Measurements from ENCODE around the gene LILRB3.
"Not testable (repeated sequence)": the region's sequence is repeated elsewhere in the genome, so short reads cannot be mapped to it uniquely, and the experiment has no call there.

The LILRB3 gene

DNA sequence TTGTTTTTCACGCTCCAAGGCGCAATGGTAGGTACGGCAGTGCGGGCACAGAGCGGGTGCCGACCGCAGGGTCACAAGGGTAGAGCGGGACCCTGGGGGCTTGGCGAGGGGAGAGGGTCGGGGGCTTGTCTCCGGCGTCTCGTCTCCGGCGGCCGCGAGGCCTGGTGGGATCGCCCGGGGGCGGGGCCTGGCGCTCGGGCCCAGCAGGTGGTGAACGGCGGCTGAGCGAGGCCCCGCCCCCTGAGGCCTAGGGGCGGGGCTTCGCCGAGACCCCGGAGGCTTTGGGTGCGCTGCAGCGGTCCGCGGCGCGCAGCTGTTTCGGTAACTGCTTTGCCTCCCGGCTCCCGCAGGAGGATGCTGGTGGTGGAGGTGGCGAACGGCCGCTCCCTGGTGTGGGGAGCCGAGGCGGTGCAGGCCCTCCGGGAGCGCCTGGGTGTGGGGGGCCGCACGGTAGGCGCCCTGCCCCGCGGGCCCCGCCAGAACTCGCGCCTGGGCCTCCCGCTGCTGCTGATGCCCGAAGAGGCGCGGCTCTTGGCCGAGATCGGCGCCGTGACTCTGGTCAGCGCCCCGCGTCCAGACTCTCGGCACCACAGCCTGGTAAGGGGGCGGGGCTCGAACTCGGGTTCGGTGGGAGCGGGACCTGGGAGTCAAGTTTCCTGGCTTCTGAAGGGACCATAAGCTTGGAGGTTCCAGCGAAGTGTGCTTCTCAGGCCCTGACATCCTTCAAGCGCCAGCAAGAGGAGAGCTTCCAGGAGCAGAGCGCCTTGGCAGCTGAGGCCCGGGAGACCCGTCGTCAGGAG lies 31.6 kb downstream of the LILRB3 start, which contains the start of gene TSEN34:
Gene TSEN34 (plus strand): TSS at position 298 of the 800 bp plus-strand sequence. CDS start 57 bp downstream, at position 355.
- in situ Hi-C loops (cut with MboI; ENCODE audit: low sequenced_read_pairs) = no loop called here

DNA sequence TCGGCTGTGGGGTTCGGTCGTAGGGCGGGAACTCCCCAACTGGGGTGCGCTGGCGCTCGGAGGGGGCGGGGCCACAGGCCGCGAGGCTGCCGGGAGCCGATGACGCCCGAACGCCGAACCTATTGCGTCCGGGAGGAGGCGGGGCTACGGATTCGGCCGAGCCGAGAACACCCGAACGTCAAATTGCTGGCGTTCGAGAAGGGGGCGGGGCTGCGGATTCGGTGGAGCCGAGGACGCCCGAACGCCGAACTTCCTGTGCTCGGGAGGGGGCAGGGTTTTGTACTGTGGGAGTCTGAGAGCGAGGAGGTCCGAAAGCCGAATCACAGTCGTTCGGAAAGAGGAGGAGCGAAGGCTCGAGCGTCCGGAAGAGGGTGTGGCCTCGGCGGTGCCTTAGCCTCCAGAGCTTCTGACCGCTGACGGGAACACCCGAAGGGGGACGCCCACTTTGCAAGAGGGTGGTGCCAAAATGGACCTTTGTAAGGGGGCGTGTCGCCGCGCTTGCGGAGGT lies 32.2 kb downstream of the LILRB3 start:
- in situ Hi-C loops (cut with MboI; ENCODE audit: low sequenced_read_pairs) = no loop called here

DNA sequence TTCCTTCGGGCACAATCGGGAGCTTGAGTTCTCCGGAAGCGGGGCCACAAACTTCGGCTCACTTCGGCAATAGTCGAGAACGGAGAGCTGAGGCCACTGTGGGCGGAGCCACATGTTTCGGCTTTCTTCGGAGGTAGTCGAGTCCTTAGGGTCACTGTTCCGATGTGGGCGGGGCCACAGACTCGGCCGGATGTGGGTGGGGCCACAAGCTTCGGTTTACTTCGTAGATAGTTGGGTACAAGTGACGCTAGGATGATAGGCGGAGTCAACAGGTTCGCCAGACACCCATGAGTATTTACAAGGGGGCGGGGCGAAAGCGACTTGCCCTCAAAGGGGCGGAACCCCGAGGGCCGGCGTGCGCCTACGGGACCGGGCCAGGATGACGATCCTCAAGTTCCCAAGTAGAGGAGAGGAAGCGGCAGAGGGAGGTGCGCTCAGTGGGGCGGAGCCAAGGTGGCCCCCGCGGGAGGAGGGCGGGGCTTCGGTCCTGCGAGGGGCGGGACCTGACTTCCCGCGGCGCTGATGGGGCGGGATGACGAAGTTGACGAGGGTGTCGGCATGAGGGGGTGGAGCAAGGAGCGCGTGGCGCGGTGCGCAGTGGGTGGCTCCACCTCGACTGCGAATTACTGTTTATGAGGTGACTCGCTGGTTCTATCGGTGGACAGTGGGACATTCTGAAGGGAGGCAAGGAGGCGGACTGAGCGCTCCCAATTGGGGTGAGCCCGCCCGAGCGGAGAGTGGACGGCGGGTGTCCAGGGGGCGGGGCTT lies 32.9 kb downstream of the LILRB3 start:
- in situ Hi-C loops (cut with MboI; ENCODE audit: low sequenced_read_pairs) = no loop called here

DNA sequence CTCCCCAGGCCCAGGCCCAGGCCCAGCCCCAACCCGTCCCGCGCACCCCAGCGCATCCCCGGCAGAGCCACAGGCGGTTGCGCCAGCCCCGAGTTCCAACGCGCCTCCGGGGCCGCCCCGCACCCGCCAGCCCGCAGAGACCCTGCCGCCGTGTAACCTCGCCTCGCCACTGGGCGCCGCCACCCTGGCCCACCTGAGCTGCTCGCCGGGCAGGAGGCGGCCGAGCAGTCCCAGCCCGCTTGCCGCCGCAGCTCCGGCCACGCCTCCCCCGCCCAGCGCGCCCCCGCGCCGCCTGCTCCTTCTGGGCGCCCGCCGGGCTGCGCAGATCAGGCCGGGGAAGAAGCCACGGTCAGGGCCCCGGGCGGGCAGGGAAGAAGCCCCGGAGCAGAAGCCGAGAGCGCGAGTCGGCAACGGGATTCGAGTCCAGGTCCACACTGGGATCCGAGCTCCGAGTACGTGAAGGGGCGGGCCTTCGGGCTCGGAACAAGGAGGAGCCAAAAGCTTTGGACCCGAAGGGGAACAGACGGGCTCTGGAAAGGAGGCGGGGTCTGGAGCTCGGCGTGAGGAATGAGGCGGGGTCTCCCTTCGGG lies 33.6 kb downstream of the LILRB3 start, which contains the start of gene MBOAT7:
Gene MBOAT7 (minus strand): TSS at position 436 of the 590 bp plus-strand sequence. CDS start 1,072 bp downstream, outside the sequence.
- in situ Hi-C loops (cut with MboI; ENCODE audit: low sequenced_read_pairs) = no loop called here

DNA sequence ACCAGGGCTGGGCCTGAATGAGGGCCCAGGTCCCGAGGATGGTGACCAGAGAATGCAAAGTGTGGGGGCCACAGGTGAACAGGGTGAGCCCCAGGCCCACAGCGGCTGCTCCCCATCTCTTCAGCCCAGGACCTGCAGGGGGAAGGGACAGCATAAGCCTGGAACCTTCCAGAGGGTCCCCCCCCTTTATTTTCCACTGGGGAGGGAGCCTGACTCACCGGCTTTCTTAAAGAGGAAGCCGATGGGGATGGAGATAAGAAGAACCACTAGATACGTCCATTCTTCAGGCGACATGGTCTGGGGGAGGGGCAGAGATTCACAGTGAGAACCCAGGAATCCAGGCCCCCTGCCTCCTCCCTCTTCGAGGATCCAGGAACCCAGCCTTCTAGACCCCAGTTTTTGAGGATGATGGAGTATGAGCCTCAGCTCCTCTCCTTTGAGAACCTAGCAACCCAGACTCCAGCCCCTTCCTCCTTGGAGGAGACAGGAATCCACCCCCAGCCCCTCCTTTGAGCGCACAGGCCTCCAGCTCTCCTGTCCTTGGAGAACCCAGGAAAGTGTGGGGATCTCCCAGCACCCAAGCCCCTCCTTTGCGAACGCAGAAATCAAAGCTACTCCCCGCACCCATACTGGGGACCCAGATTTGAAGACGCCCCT lies 34.5 kb downstream of the LILRB3 start:
- in situ Hi-C loops (cut with MboI; ENCODE audit: low sequenced_read_pairs) = no loop called here

DNA sequence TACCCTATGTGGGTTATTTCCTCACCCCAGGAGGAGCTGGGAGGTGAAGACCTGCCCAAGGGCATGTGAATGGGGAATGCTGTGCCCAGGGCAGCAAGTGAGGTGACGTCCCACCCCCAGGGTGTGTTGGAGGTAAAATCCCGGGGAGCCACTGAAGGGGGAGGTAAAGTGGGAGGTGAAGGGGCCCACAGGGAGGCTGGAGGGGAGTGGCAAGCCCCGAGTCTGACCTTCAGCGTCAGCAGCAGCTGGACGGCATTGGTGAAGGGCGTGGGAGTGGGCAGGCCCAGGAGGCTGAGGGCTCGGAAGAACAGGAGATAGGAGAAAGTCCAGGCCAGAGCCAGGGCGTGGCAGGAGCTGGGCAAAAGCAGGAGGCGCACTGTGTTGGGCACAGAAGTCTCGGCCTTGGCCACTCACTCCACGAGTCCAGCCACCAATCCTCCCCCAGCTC lies 35.8 kb downstream of the LILRB3 start:
- in situ Hi-C loops (cut with MboI; ENCODE audit: low sequenced_read_pairs) = no loop called here

DNA sequence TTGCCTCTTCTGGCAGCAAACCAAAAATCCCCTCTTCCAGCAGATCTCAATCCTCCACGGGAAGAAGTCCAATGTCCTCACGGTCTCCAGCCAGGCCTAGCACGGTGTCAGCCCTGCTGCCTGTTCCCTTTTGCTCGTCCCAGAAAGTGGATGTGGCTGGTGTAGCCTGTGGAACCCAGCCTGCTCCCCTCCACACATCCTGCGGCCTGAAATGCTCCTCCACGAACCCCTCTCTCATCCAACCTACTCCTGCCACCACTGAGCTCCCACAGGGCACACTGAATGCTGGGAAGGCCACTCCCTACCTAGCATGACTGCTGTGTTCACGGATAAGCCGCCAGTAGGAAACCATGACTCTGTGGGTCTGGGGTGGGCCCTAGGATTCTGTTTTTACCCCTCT lies 36.5 kb downstream of the LILRB3 start:
- in situ Hi-C loops (cut with MboI; ENCODE audit: low sequenced_read_pairs) = no loop called here

DNA sequence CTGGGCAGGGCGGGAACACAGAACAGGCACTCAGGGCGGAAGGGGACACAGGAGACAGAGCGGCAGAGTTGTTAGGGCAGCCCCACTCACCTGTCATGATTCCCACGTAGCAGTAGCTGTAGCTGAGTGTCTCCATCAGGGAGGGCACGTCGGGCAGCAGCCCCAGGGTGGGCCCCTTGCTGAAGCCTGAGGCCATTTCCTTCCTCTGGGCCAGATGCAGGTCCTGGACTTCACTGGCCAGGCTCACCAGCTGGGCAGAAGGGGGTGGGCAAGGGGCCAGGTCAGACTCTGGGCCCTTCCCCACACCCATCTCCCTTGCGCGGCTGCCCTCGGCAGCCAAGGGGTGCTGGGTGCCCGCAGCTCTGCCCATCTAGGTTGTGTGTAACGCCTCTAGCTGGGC lies 39.4 kb downstream of the LILRB3 start:
- in situ Hi-C loops (cut with MboI; ENCODE audit: low sequenced_read_pairs) = no loop called here

DNA sequence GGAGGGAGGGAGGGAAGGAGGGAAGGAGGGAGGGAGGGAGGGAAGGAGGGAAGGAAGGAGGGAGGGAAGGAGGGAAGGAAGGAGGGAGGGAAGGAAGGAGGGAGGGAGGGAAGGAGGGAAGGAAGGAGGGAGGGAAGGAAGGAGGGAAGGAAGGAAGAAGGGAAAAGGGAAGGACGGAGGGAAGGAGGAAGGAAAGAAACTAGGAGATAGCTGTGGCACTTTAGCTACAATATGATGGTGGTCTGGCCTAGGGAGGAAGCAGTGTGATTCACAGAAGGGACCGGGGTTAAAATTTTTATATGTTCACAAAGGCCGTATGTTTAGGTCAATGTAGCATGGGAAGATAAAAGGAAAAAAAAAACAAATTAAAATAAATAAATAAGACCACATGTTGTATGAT lies 40.9 kb downstream of the LILRB3 start:
- in situ Hi-C loops (cut with MboI; ENCODE audit: low sequenced_read_pairs) = not testable (repeated sequence)

DNA sequence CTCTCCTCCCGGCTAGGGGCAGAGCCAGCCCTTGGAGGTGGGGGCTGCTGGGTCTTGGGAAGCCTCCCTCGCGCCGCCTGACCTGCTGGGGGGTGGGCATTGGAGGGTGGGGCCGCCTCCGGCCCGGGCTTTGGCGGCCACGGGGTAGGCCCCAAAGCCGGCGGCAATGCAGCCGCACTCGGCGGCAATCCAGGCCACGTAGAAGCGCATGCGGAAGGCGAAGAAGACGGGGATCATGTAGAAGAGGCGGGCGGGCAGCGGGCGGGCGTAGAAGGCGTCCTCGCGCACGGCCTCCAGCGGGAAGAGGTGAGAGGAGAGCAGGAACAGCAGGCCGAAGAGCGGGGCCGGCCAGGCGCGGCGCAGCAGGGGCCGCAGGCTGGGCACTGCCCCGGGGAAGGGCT lies 42.1 kb downstream of the LILRB3 start:
- in situ Hi-C loops (cut with MboI; ENCODE audit: low sequenced_read_pairs) = no loop called here

DNA sequence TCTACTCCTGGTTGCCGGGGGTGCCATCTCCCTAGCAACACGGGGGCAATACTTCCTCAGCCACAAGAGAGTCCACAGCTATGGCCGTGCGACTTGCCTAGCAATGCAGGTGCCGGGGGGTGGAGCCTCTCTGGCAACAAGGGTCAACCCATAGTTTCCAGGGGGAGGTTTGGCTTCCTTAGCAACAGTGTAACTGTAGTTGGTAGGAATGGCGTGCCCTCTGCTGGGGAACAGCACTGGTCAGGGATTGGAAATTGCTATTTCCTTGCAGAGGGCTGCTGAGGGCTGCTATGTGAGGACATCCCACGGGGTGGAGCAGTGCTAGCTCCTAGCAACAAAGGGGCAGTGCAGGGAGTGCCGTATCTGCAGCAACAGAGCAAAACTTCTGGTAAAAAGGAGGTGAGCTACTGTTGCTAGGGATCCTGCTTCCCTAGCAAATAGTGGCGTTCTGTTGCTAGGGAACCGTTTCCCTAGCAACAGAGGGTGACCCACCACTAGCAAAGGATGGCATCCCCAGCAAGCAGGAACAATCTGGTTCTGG lies 42.8 kb downstream of the LILRB3 start:
- in situ Hi-C loops (cut with MboI; ENCODE audit: low sequenced_read_pairs) = no loop called here

DNA sequence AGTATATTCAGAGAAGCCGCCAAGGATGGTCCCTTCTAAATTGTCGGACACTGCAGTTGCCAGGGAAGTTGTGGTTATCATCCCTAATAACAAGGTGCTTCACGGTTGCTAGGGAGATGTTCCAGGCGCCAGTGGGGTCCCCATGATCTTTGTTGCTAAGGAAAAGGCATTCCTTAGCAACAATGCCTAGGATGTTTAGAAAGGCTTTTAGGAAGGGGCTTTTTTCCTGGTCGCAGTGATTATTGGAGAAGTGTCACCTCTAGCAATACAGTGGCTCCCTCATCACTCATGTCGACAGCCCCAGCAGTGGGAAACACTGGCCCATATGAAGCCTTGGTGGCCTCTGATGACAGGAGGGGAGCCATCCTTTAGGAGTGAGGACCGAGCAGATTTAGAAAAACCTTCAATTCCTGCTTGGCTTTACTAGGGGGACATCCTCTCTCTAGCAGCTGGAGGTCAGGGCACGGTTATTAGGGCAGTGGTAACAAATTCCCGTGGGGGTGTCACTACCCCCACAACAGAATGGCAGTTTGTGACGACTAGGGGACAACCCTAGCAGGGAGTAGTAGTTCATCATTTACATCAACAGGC lies 43.5 kb downstream of the LILRB3 start:
- in situ Hi-C loops (cut with MboI; ENCODE audit: low sequenced_read_pairs) = no loop called here

DNA sequence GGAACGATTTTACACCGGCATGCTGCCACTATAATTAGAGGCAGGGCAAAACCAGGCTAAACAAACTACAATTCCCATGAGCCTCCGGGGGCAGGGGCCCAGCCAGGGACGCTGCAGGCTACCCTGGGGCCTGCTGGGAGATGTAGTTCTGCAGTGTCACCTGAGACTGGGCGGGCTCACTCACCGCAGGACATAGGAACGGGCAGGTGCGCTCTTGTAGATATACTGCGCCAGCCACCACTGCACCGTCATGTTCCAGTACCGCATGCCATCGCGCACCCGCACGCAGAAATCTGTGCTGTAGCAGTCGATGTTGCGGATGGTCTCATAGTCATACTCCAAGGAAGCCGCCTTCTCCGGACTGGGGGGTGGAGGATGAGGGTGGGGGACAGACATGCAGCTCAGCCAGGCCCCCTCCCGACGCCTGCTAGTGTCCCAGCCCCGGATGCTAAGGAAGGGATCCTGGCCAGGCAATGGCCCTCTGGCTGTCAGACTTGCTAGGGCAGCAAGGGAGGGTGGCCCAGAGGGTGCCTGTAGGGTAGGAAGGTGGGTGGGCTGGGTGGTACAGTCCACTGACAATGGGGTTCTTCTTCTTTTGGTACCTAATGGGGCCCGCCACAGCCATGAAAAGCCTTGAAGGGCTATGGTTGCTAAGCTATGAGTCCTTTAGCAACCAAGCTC lies 44.1 kb downstream of the LILRB3 start:
- in situ Hi-C loops (cut with MboI; ENCODE audit: low sequenced_read_pairs) = no loop called here

DNA sequence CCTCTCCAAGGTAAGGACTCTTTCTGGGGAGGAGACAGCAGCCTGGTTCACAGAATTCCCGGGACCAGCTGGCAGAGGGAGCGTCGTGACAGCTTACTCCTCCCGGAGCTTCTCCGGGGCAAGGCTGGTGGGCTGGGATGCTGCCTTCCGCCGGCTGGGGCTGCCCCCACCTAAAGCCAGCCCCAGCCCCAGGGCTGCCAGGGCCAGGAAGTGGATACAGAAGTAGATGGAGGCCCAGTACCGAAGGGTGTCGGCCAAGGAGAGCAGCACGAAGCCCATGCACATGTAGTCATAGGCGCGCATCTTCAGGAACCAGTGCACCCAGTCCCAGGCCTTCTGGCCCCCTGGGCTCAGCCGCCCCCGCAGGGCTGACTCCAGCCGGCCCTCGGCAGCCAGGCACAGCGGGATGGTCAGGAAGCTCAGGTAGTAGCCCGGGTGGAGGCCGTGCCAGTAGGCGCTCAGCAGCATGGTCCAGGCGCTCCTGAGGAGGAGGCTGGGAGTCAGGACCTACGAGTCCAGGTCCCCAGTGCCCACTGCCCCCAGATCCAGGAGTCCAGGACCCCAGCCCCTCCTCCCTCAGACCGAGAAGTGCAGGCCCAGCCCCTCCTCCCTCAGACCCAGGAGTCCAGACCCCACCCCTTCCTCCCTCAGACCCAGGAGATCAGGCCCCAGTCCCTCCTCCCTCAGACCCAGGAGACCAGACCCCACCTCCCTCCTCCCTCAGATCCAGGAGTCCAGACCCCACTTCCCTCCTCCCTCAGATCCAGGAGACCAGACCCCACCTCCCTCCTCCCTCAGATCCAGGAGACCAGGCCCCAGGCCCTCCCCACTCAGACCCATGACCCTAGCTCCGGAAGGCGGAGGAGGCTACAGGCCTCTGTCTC lies 48.6 kb downstream of the LILRB3 start:
- in situ Hi-C loops (cut with MboI; ENCODE audit: low sequenced_read_pairs) = no loop called here

DNA sequence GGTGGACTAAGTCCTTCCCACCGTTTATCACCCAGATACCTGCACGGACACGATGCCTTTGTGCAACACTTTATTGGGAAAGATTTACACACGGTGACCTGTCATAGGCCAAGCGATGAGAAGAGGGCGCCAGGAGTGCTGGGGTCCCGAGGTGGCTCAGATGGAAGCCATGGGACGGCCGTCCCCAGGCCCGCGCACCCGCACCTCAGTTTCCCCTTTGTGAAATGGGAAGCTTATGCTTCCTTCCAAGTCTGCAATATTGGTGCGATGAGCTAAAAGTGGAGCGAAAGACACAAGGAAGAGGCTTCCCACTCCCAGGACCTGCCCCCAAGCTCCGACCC lies 49.5 kb downstream of the LILRB3 start:
- in situ Hi-C loops (cut with MboI; ENCODE audit: low sequenced_read_pairs) = no loop called here

DNA sequence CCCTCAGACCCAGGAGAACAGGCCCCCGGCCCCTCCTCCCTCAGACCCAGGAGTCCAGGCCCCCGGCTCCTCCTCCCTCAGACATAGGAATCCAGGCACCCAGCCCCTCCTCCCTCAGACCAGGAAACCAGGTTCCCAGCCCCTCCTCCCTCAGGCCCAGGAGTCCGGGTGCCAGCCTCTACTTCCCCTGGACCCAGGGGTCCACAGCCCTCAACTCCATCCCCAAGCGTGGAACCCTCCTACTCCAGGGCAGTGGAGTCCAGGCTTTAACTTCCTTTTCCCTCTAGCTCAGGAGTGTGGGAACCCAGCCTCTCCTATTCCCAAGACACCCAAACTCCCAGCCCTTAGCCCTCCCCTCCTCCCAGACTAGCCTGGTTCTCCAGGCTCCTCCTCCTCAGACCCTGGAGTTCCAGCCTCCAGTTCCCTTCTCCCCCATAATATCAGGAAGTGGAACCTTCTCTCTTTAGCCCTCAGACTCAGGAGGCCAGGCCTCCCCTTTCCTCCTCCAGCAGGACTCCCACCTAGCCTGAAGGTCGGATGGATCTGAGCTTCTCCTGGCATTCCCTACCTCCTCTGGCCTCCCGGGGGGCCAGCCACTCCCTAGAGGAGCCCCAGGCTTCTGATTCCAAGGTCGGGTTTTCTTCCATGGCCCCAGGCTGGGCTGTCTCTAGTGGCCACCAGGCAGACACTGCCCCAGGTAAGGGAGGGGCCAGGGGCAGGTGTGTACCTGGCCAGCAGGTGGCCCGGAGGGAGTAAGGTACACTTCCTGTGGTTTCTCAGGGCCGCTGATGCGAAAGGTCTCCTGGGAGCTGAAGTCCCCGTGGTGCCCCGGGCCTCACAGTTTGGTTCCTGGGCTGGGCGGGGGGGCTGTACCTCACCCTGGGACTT lies 50.1 kb downstream of the LILRB3 start, which contains the start of gene TMC4:
Gene TMC4 (minus strand): TSS at position 690 of the 888 bp plus-strand sequence. CDS start 43 bp downstream, at position 647.
- in situ Hi-C loops (cut with MboI; ENCODE audit: low sequenced_read_pairs) = no loop called here

DNA sequence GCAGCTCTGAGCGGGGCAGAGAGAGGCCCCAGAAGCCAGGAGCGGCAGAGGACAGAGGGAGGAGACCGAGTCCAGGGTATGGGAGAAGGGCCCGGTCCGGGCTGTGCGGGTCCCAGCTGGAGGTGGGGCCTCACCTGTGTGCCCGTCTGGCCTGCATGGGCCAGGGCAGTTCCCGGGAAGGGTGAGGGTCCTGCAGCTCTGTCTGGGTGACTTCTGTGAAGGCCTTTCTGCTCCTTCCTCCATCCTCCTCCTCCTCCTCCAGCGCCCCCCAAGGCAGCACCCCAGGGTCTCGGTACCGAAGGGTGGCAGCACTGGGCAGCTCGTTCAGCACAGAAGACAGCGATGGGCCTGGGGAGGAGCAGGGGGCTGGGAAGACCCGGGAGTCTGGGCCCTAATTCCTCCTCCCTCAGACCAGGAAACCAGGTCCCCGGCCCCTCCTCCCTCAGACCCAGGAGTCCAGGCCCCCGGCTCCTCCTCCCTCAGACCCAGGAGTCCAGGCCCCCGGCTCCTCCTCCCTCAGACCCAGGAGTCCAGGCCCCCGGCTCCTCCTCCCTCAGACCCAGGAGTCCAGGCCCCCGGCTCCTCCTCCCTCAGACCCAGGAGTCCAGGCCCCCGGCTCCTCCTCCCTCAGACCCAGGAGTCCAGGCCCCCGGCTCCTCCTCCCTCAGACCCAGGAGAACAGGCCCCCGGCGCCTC lies 50.9 kb downstream of the LILRB3 start:
- in situ Hi-C loops (cut with MboI; ENCODE audit: low sequenced_read_pairs) = not testable (repeated sequence)
